Muscle of leg (tissue), 11 donors: ENCODE results near the gene PKP2. TPM values are rescaled to one million over a fixed set of nuclear protein-coding genes. Genes with fewer than 3 reads are reported as not detected.
"Not testable (repeated sequence)": the region's sequence is repeated elsewhere in the genome, so short reads cannot be mapped to it uniquely, and the experiment has no call there.

Experiments used
- DNase-seq: peaks from one replicate; pipeline ENCODE4 v3.0.0; 2013
- H3K27ac ChIP-seq: one replicate; pipeline ENCODE4 v1.5.1; 2013; ENCODE audit warnings: mild to moderate bottlenecking, low read length, control low read depth
- H3K27me3 ChIP-seq: one replicate; pipeline ENCODE4 v1.6.1; 2013; ENCODE audit warnings: low read length; ENCODE audit not compliant: control insufficient read depth, insufficient read depth
- H3K36me3 ChIP-seq: one replicate; pipeline ENCODE4 v1.6.1; 2013; ENCODE audit warnings: low read length; ENCODE audit not compliant: control insufficient read depth, insufficient read depth
- H3K4me1 ChIP-seq: one replicate; pipeline ENCODE4 v1.6.1; 2013; ENCODE audit warnings: low read length; ENCODE audit not compliant: control insufficient read depth, insufficient read depth
- H3K4me3 ChIP-seq: one replicate; pipeline ENCODE4 v1.5.1; 2013; ENCODE audit warnings: low read length, control low read depth
- H3K9me3 ChIP-seq: replicated peaks from 2 replicates; pipeline ENCODE4 v1.6.1; 2013; ENCODE audit warnings: low read depth, low read length; ENCODE audit not compliant: control insufficient read depth
- WGBS: methylation state at CpG from one replicate; pipeline ENCODE4 v1.1.5; 2013; ENCODE audit warnings: missing lambda C conversion rate; ENCODE audit not compliant: insufficient coverage; 5-methylcytosine and 5-hydroxymethylcytosine counted together
- polyA plus RNA-seq, 8 donors: library from polyadenylated mRNA; unstranded; fragments of 120-200 nt; gene quantifications; one replicate each; pipeline versions ENCODE4 v1.2.1 to v1.2.3, GENCODE V29; 2013; ENCODE audit warnings: inconsistent platforms in 1 of 8, low replicate concordance in 1 of 8; ENCODE audit not compliant: insufficient read length in 8 of 8, insufficient read depth in 1 of 8
- total RNA-seq: library from RNA; stranded (reverse); fragments of 120-200 nt; gene quantifications from one replicate; pipeline ENCODE4 v1.2.4, GENCODE V29; 2013

PKP2 gene
- total and polyA plus RNA-seq, 9 donors = 2.7 to 11.2 (median 4.8) TPM

GRCh38 chr12:32870716-32871115, 25.9 kb downstream of the PKP2 start:
- Histone ChIP-seq H3K36me3 (no peaks in the 10 kb centered on the region), H3K4me1 (no peaks in the 10 kb centered on the region), H3K27me3 (no peaks in the 10 kb centered on the region), H3K27ac (no peak overlapping the region), H3K9me3 (no peaks in the 10 kb centered on the region), H3K4me3 (no peak overlapping the region)
- no peak for DNase-seq
- 84% methylated on average over 3 of the region's 3 CpGs for WGBS

DNA sequence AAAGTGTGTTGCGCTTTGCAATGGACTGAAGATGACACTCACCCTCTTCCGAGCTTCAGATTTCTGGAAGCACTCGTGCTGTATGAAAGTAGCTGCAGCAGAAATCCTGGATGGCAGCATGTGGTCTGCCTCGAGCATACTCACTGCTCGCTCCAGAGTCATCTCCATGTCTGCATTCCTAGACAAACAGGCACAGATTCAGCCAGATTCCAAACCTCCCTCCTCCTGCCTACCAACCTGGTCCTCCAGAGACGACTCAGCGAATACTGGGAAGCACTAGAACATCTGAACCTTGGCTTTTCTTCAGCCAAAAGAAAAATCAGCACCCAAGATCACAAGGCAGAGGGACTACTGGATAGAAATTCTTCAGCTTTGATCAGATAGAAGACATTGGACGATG, 27.7 kb downstream of the PKP2 start:
- H3K9me3 ChIP-seq = no peaks in the 10 kb centered on the region
- no peak for DNase-seq
- H3K27ac ChIP-seq = no peak overlapping the region
- WGBS = 88% methylated on average over 7 of the region's 8 CpGs
- H3K36me3 ChIP-seq = no peaks in the 10 kb centered on the region
- H3K27me3 ChIP-seq = no peaks in the 10 kb centered on the region
- no peak overlapping the region for H3K4me3 ChIP-seq
- H3K4me1 ChIP-seq = no peaks in the 10 kb centered on the region

- no peaks in the 10 kb centered on the region for H3K36me3 ChIP-seq
- no peaks in the 10 kb centered on the region for H3K4me1 ChIP-seq
- DNase-seq = no peak
- no peak overlapping the region for H3K4me3 ChIP-seq
- H3K27me3 ChIP-seq = no peaks in the 10 kb centered on the region
- no peaks in the 10 kb centered on the region for H3K9me3 ChIP-seq
- no CpG with 5 or more reads among the region's 2 CpGs for WGBS
- no peak overlapping the region for H3K27ac ChIP-seq
These were observed 31.8 kb downstream of the PKP2 start for GRCh38 chr12:32864731-32865130.

GRCh38 chr12:32863128-32863527, 33.4 kb downstream of the PKP2 start:
- DNase-seq = no peak
- H3K9me3 ChIP-seq = no peaks in the 10 kb centered on the region
- WGBS = 60% methylated on average over 1 of the region's 7 CpGs
- H3K4me3 ChIP-seq = no peak overlapping the region
- H3K27ac ChIP-seq = no peak overlapping the region
- no peaks in the 10 kb centered on the region for H3K27me3 ChIP-seq
- H3K4me1 ChIP-seq = no peaks in the 10 kb centered on the region
- H3K36me3 ChIP-seq = no peaks in the 10 kb centered on the region

DNA sequence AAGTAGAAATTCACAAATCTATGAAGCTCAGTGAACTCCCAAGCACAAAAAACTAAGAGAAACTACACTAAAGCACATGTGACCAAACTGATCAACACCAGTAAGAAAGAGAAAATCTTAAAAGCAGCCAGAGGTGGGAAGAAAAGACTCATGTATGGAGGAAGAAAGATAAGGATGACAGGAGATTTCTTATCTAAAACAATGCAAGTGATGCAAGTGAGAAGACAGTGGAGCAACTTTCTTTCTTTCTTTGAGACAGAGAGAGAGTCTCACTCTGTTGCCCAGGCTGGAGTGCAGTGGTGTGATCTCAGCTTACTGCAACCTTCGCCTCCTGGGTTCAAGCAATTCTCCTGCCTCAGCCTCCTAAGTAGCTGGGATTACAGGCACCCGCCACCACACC, 34.9 kb downstream of the PKP2 start:
- not testable (repeated sequence) for H3K4me3 ChIP-seq, H3K27ac ChIP-seq, DNase-seq, H3K4me1 ChIP-seq, H3K27me3 ChIP-seq, H3K36me3 ChIP-seq, H3K9me3 ChIP-seq
- WGBS = 100% methylated on average over 1 of the region's 2 CpGs

DNA sequence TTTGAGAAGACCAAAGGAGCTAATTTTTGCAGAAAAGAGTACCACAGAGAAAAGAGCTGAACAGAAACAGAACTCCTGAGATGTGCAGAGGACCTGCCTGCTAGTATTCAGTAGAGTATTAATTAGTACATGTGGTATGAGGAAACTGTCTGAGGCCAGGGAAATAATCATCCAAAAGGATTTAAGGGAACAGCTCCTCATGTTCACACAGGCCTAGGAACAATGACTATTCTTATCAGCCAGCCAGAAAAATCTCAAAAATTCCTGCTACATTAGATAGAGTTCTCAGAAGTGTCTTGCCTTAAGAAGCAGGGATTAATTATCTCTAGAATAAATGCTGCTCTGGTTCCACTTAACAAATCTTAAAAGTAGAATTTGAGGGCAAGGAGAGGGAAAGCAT, 36.4 kb downstream of the PKP2 start:
- no peak for DNase-seq
- Histone ChIP-seq H3K27ac (no peak overlapping the region), H3K9me3 (no peaks in the 10 kb centered on the region), H3K27me3 (no peaks in the 10 kb centered on the region), H3K4me1 (no peaks in the 10 kb centered on the region), H3K36me3 (no peaks in the 10 kb centered on the region), H3K4me3 (no peak overlapping the region)

DNA sequence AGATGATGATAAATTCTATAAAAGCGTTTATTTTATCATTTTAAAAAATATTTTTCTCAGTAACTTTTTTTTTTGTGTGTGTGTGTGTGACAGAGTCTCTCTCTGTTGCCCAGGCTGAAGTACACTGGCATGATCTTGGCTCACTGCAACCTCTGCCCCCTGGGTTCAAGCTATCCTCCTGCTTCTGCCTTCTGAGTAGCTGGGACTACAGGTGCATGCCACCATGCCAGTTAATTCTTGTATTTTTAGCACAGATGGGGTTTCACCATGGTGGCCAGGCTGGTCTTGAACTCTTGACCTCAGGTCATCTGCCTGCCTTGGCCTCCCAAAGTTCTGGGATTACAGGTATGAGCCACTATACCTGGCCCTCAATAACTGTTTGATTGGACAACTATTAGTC, 37.2 kb downstream of the PKP2 start:
- Histone ChIP-seq H3K27ac (no peak overlapping the region), H3K4me1 (no peaks in the 10 kb centered on the region), H3K4me3 (no peak overlapping the region), H3K9me3 (no peaks in the 10 kb centered on the region), H3K36me3 (no peaks in the 10 kb centered on the region), H3K27me3 (no peaks in the 10 kb centered on the region)
- WGBS = no CpG with 5 or more reads among the region's 1 CpG
- DNase-seq = no peak

- Histone ChIP-seq H3K4me1 (no peaks in the 10 kb centered on the region), H3K9me3 (no peaks in the 10 kb centered on the region)
These were observed 41.9 kb downstream of the PKP2 start for GRCh38 chr12:32854716-32855115.

GRCh38 chr12:32854097-32854496, 42.5 kb downstream of the PKP2 start:
- H3K4me3 ChIP-seq = no peak overlapping the region
- H3K4me1 ChIP-seq = no peaks in the 10 kb centered on the region
- 13% methylated on average over 1 of the region's 4 CpGs for WGBS
- DNase-seq = peak; percentile 4
- H3K36me3 ChIP-seq = no peaks in the 10 kb centered on the region
- no peaks in the 10 kb centered on the region for H3K9me3 ChIP-seq
- no peaks in the 10 kb centered on the region for H3K27me3 ChIP-seq
- no peak overlapping the region for H3K27ac ChIP-seq

More at GRCh38 chr12:32854716-32855115, 41.9 kb downstream of the PKP2 start:
- DNase-seq = no peak
- no CpG with 5 or more reads among the region's 1 CpG for WGBS
- H3K4me3 ChIP-seq = no peak overlapping the region
- no peaks in the 10 kb centered on the region for H3K36me3 ChIP-seq
- H3K27me3 ChIP-seq = no peaks in the 10 kb centered on the region
- no peak overlapping the region for H3K27ac ChIP-seq

DNA sequence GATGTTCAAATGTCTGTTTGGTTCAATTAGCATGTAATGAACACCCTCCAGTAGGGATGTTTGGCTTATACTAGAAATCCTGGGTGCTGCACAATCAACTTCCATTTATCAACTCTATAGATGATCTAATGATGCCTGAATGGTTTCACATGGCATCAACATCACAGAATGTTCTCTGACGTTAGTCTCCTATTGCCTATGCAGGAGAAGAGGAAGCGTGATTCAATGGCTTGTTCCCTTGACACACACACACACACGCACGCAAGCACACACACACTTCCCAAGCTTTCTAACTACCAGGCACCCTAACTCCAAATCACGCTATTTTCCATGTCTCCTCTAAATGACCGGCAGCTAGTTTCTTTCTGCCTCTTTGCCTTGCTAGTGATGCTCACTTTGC, 49.3 kb downstream of the PKP2 start:
- WGBS = 91% methylated on average over 6 of the region's 6 CpGs
- Histone ChIP-seq H3K36me3 (no peaks in the 10 kb centered on the region), H3K27ac (no peak overlapping the region), H3K4me1 (no peaks in the 10 kb centered on the region), H3K9me3 (no peaks in the 10 kb centered on the region), H3K4me3 (no peak overlapping the region), H3K27me3 (no peaks in the 10 kb centered on the region)
- DNase-seq = no peak

GRCh38 chr12:32846053-32846452, 50.5 kb downstream of the PKP2 start:
- Histone ChIP-seq H3K4me3 (no peak overlapping the region), H3K4me1 (no peaks in the 10 kb centered on the region), H3K9me3 (no peaks in the 10 kb centered on the region), H3K27ac (no peak overlapping the region), H3K27me3 (no peaks in the 10 kb centered on the region), H3K36me3 (no peaks in the 10 kb centered on the region)
- DNase-seq = no peak
- WGBS = 95% methylated on average over 4 of the region's 6 CpGs
